HG03442 (cell line): ENCODE measurements around the gene GIMAP8.
"Not testable (repeated sequence)": the region's sequence is repeated elsewhere in the genome, so short reads cannot be mapped to it uniquely, and the experiment has no call there.

Experiments used
- ATAC-seq: cut with Tn5 transposase; IDR thresholded peaks from one replicate; pipeline ENCODE4 v1.9.1; 2021; ENCODE audit warnings: mild to moderate bottlenecking, moderate library complexity; ENCODE audit not compliant: unreplicated experiment

Gene GIMAP8

GRCh38 chr7:150507947-150508602 is 57.6 kb downstream of the GIMAP8 start:
- no peak for ATAC-seq

GRCh38 chr7:150511048-150511447 is 60.6 kb downstream of the GIMAP8 start:
- ATAC-seq: no peak

GRCh38 chr7:150513758-150514157 is 63.3 kb downstream of the GIMAP8 start:
- no peak for ATAC-seq

- peak; percentile 61 for ATAC-seq
Observed at GRCh38 chr7:150514748-150515222, 64.4 kb downstream of the GIMAP8 start, which contains the start of gene GIMAP7. GIMAP7 (plus strand) TSS chr7:150514872; CDS start chr7:150519975, 5,103 bp downstream.

- ATAC-seq: no peak
Observed at GRCh38 chr7:150515248-150516147, 65.1 kb downstream of the GIMAP8 start.

- no peak for ATAC-seq
Observed at GRCh38 chr7:150516956-150517745, 66.7 kb downstream of the GIMAP8 start.

- no peak for ATAC-seq
Observed at GRCh38 chr7:150519310-150519709, 68.9 kb downstream of the GIMAP8 start.

- ATAC-seq: no peak
Observed at GRCh38 chr7:150520145-150520544, 69.7 kb downstream of the GIMAP8 start.

GRCh38 chr7:150522931-150523330 is 72.5 kb downstream of the GIMAP8 start:
- ATAC-seq: not testable (repeated sequence)

GRCh38 chr7:150524018-150524417 is 73.6 kb downstream of the GIMAP8 start:
- ATAC-seq: no peak
